ENCODE data around the gene LAMB3. TPM values are rescaled to one million over a fixed set of nuclear protein-coding genes. Genes with fewer than 3 reads are reported as not detected.

The LAMB3 gene
- total and polyA plus RNA-seq, 12 donors: 1.6 to 6.0 (median 3.7) TPM

GRCh38 chr1:209672705-209673630, 20.7 kb upstream of the LAMB3 start:
- Histone ChIP-seq H3K36me3 (no peaks in the 10 kb centered on the region), H3K9me3 (peaks cover 0 to 12% (median 0%) of the 10 kb centered on the region in 11 donors), H3K4me1 (peaks cover 8 to 52% (median 33%) of the 10 kb centered on the region in 9 donors), H3K27ac (peak overlapping the region in 9 of 10 donors; percentile 40 to 93 (median 82)), H3K4me3 (no peak overlapping the region), H3K27me3 (peaks cover 0 to 18% (median 0%) of the 10 kb centered on the region in 7 donors)
- no peak for DNase-seq
- no peak for TF ChIP-seq CTCF (IDR thresholded peaks at IDR 0.05)
- intact Hi-C loops (cut with DNase I): no loop called here
- WGBS, 2 donors: 61 to 68% methylated on average over 5 of the region's 5 CpGs
- ATAC-seq: no peak

- Histone ChIP-seq H3K27ac (peak overlapping the region in 3 of 10 donors; percentile 4 to 59 (median 29)), H3K9me3 (peaks cover 0 to 12% (median 0%) of the 10 kb centered on the region in 11 donors), H3K4me1 (peaks cover 8 to 36% (median 21%) of the 10 kb centered on the region in 9 donors), H3K27me3 (peaks cover 0 to 5% (median 0%) of the 10 kb centered on the region in 7 donors), H3K36me3 (no peaks in the 10 kb centered on the region), H3K4me3 (no peak overlapping the region)
- DNase-seq (no peak), ATAC-seq (peak in 1 of 8 donors; percentile 41)
- 74 to 87% methylated on average over 1 of the region's 1 CpG for WGBS, 2 donors
- intact Hi-C loops (cut with DNase I): no loop called here
- no peak for TF ChIP-seq CTCF (IDR thresholded peaks at IDR 0.05)
Observed at GRCh38 chr1:209670441-209671082, 18.3 kb upstream of the LAMB3 start.

GRCh38 chr1:209667708-209668107, 15.5 kb upstream of the LAMB3 start:
- TF ChIP-seq CTCF (IDR thresholded peaks at IDR 0.05): no peak
- peaks cover 0 to 12% (median 0%) of the 10 kb centered on the region in 11 donors for H3K9me3 ChIP-seq
- WGBS, 2 donors: 89 to 94% methylated on average over 4 of the region's 4 CpGs
- DNase-seq: no peak
- H3K4me1 ChIP-seq: peaks cover 0 to 8% (median 0%) of the 10 kb centered on the region in 9 donors
- intact Hi-C loops (cut with DNase I): no loop called here
- no peak overlapping the region for H3K27ac ChIP-seq
- H3K36me3 ChIP-seq: no peaks in the 10 kb centered on the region
- no peak for ATAC-seq
- H3K4me3 ChIP-seq: no peak overlapping the region
- no peaks in the 10 kb centered on the region for H3K27me3 ChIP-seq

GRCh38 chr1:209667103-209667502, 14.9 kb upstream of the LAMB3 start:
- intact Hi-C loops (cut with DNase I): no loop called here
- no peak for TF ChIP-seq CTCF (IDR thresholded peaks at IDR 0.05)
- H3K36me3 ChIP-seq: no peaks in the 10 kb centered on the region
- peaks cover 0 to 6% (median 0%) of the 10 kb centered on the region in 9 donors for H3K4me1 ChIP-seq
- peaks cover 0 to 12% (median 0%) of the 10 kb centered on the region in 11 donors for H3K9me3 ChIP-seq
- H3K27me3 ChIP-seq: no peaks in the 10 kb centered on the region
- H3K27ac ChIP-seq: no peak overlapping the region
- ATAC-seq: no peak
- WGBS, 2 donors: 74 to 89% methylated on average over 1 of the region's 1 CpG
- DNase-seq: no peak
- no peak overlapping the region for H3K4me3 ChIP-seq

All from heart right ventricle (tissue), 16 donors.